ENCODE data around the gene COLGALT1. TPM values are rescaled to one million over a fixed set of nuclear protein-coding genes. Genes with fewer than 3 reads are reported as not detected.

COLGALT1 gene
- total RNA-seq, 4 donors from 2014 or later, result 38.6 to 78.6 (median 54.7) TPM

- Histone ChIP-seq H3K27me3 (peaks cover 52% of the 10 kb centered on the region), H3K4me1 (no peaks in the 10 kb centered on the region), H3K27ac (no peak overlapping the region), H3K4me3 (no peak overlapping the region), H3K36me3 (no peaks in the 10 kb centered on the region), H3K9me3 (no peaks in the 10 kb centered on the region)
- WGBS, 2 donors (ENCODE audit: low coverage in 1 of 2), result 41 to 67% methylated on average over 4 to 10 of the region's 10 CpGs
- intact Hi-C loops (cut with DNase I; ENCODE audit: low total_unique reads), result no loop called here
- in situ Hi-C loops (cut with MboI; ENCODE audit: low pct_ligation_motif_present in 1 of 4, low pct_unique_long_range_greater_than_20kb in 1 of 4, low sequenced_read_pairs in 3 of 4), result no loop called here
- DNase-seq, result no peak
- TF ChIP-seq EP300 (IDR thresholded peaks at IDR 0.05; ENCODE audit: low read depth), result no peak
- TF ChIP-seq, protein P1, sequence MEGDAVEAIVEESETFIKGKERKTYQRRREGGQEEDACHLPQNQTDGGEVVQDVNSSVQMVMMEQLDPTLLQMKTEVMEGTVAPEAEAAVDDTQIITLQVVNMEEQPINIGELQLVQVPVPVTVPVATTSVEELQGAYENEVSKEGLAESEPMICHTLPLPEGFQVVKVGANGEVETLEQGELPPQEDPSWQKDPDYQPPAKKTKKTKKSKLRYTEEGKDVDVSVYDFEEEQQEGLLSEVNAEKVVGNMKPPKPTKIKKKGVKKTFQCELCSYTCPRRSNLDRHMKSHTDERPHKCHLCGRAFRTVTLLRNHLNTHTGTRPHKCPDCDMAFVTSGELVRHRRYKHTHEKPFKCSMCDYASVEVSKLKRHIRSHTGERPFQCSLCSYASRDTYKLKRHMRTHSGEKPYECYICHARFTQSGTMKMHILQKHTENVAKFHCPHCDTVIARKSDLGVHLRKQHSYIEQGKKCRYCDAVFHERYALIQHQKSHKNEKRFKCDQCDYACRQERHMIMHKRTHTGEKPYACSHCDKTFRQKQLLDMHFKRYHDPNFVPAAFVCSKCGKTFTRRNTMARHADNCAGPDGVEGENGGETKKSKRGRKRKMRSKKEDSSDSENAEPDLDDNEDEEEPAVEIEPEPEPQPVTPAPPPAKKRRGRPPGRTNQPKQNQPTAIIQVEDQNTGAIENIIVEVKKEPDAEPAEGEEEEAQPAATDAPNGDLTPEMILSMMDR (IDR thresholded peaks at IDR 0.05), result no peak
- no peak for TF ChIP-seq POLR2AphosphoS5 (IDR thresholded peaks at IDR 0.05)
- no peak for TF ChIP-seq POLR2A (IDR thresholded peaks at IDR 0.05)
Measured at GRCh38 chr19:17599780-17600179, 44.3 kb downstream of the COLGALT1 start.

- TF ChIP-seq POLR2AphosphoS5 (IDR thresholded peaks at IDR 0.05), result no peak
- TF ChIP-seq EP300 (IDR thresholded peaks at IDR 0.05; ENCODE audit: low read depth), result no peak
- TF ChIP-seq, protein P1 (IDR thresholded peaks at IDR 0.05), result no peak
- TF ChIP-seq POLR2A (IDR thresholded peaks at IDR 0.05), result no peak
- no peaks in the 10 kb centered on the region for H3K9me3 ChIP-seq
Measured at GRCh38 chr19:17601683-17602082, 46.2 kb downstream of the COLGALT1 start.

GRCh38 chr19:17602217-17602616 is 46.8 kb downstream of the COLGALT1 start:
- peaks cover 4 to 11% (median 9%) of the 10 kb centered on the region in 4 donors for H3K4me1 ChIP-seq
- WGBS, 2 donors (ENCODE audit: low coverage in 1 of 2), result 42 to 55% methylated on average over 3 to 8 of the region's 8 CpGs
- TF ChIP-seq EP300 (IDR thresholded peaks at IDR 0.05; ENCODE audit: low read depth) (no peak), POLR2A (IDR thresholded peaks at IDR 0.05) (no peak), POLR2AphosphoS5 (IDR thresholded peaks at IDR 0.05) (no peak)
- TF ChIP-seq, protein P1 (IDR thresholded peaks at IDR 0.05), result no peak
- H3K4me3 ChIP-seq, result no peak overlapping the region
- H3K27me3 ChIP-seq, result peaks cover 62% of the 10 kb centered on the region
- in situ Hi-C loops (cut with MboI; ENCODE audit: low pct_ligation_motif_present in 1 of 4, low pct_unique_long_range_greater_than_20kb in 1 of 4, low sequenced_read_pairs in 3 of 4) (no loop called here), intact Hi-C loops (cut with DNase I; ENCODE audit: low total_unique reads) (no loop called here)
- no peak for DNase-seq
- no peaks in the 10 kb centered on the region for H3K9me3 ChIP-seq
- H3K27ac ChIP-seq, result no peak overlapping the region
- no peaks in the 10 kb centered on the region for H3K36me3 ChIP-seq

More at GRCh38 chr19:17601683-17602082, 46.2 kb downstream of the COLGALT1 start:
- no peaks in the 10 kb centered on the region for H3K36me3 ChIP-seq
- peaks cover 4 to 11% (median 9%) of the 10 kb centered on the region in 4 donors for H3K4me1 ChIP-seq
- 18% methylated on average over 9 of the region's 9 CpGs; no CpG with 5 or more reads in 1 of the 2 donors for WGBS, 2 donors (ENCODE audit: low coverage in 1 of 2)
- H3K27ac ChIP-seq, result no peak overlapping the region
- no peak for DNase-seq
- in situ Hi-C loops (cut with MboI; ENCODE audit: low pct_ligation_motif_present in 1 of 4, low pct_unique_long_range_greater_than_20kb in 1 of 4, low sequenced_read_pairs in 3 of 4) (no loop called here), intact Hi-C loops (cut with DNase I; ENCODE audit: low total_unique reads) (no loop called here)
- no peak overlapping the region for H3K4me3 ChIP-seq
- H3K27me3 ChIP-seq, result peaks cover 62% of the 10 kb centered on the region

DNA sequence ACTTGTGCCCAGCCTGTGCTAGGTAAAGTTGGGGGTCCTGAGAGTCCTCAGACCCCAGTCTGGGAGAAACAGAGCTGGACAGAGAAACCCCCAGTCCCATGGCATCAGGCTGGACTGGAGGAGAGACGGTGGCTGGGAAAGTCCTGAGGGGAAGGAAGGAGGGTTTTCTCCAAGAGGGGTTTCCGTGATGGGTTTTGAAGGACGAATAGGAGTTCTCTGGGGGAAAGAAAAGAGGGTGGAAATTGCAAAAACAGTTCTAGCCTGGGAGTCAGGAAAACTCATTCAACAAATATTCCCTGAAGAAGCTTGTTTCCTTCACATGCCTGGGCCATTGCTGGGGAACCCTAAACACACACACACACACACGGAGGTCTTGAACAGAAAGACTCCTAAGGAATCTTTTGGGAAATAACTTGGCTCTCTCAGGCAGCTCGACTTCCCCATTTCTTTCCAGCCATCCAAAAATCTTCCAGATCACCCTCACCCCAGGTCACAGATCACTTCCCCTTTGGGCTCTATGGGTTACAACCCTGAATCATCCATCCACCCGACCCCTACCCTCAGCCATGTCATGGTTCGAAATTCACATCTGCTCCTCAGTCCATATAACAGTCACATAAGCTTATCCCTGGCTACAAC is 47.5 kb downstream of the COLGALT1 start:
- TF ChIP-seq, protein P1 (IDR thresholded peaks at IDR 0.05), result no peak
- TF ChIP-seq EP300 (IDR thresholded peaks at IDR 0.05; ENCODE audit: low read depth), result no peak
- no peaks in the 10 kb centered on the region for H3K9me3 ChIP-seq
- no peak overlapping the region for H3K27ac ChIP-seq
- WGBS, 2 donors (ENCODE audit: low coverage in 1 of 2), result 66 to 78% methylated on average over 5 to 7 of the region's 7 CpGs
- no peaks in the 10 kb centered on the region for H3K36me3 ChIP-seq
- no peak overlapping the region for H3K4me3 ChIP-seq
- intact Hi-C loops (cut with DNase I; ENCODE audit: low total_unique reads) (no loop called here), in situ Hi-C loops (cut with MboI; ENCODE audit: low pct_ligation_motif_present in 1 of 4, low pct_unique_long_range_greater_than_20kb in 1 of 4, low sequenced_read_pairs in 3 of 4) (no loop called here)
- peaks cover 62% of the 10 kb centered on the region for H3K27me3 ChIP-seq
- peaks cover 4 to 11% (median 9%) of the 10 kb centered on the region in 4 donors for H3K4me1 ChIP-seq
- no peak for DNase-seq

Measured in transverse colon (tissue), 4 donors.